H1 (cell line): ENCODE results near the gene SPPL3. TPM values are rescaled to one million over a fixed set of nuclear protein-coding genes. Genes with fewer than 3 reads are reported as not detected.

Source experiments
- CTCF ChIA-PET: fragments of 300-600 bp; sonication (Branson Sonifier 250); formaldehyde crosslinking; loops from one replicate; lab custom pipeline; 2021; ENCODE audit not compliant: partially characterized antibody; lab: Charles Lee
- POLR2A ChIA-PET: fragments of 300-600 bp; sonication (Branson Sonifier 250); formaldehyde crosslinking; loops from one replicate; lab custom pipeline; 2021; ENCODE audit warnings: inconsistent platforms; ENCODE audit not compliant: partially characterized antibody; lab: Charles Lee
- DNase-seq, 2 experiments: peaks; one replicate each; pipeline versions ENCODE4 v3.0.0 to v3.0.0-alpha.2; 2010 to 2022; ENCODE audit warnings: low spot score in 2 of 2, low read depth in 1 of 2, mixed read lengths in 1 of 2
- FAIRE-seq: peaks from 2 replicates; lab custom pipeline; 2011; peaks lifted over from hg19 to GRCh38; lab: Jason Lieb, UNC
- H2AFZ ChIP-seq: 2 replicates; pipeline ENCODE4 v1.8.1; 2012; ENCODE audit warnings: low read length, inconsistent platforms
- H2AK5ac ChIP-seq: 2 replicates; pipeline ENCODE4 v1.6.1; 2013; ENCODE audit warnings: low read depth, low read length
- H2BK120ac ChIP-seq: replicated peaks from 2 replicates; pipeline ENCODE3; 2013; ENCODE audit warnings: low read depth, low read length, inconsistent platforms
- H2BK12ac ChIP-seq: 2 replicates; pipeline ENCODE4 v1.6.1; 2013; ENCODE audit warnings: low read depth, low read length
- H2BK15ac ChIP-seq: 2 replicates; pipeline ENCODE4 v1.6.1; 2013; ENCODE audit warnings: low read length
- H2BK20ac ChIP-seq: 2 replicates; pipeline ENCODE4 v1.6.1; 2013; ENCODE audit warnings: low read length
- H2BK5ac ChIP-seq: 2 replicates; pipeline ENCODE4 v1.6.1; 2013; ENCODE audit warnings: low read depth, low read length
- H3K14ac ChIP-seq: 2 replicates; pipeline ENCODE4 v1.6.1; 2013; ENCODE audit warnings: inconsistent platforms; ENCODE audit not compliant: insufficient read length
- H3K18ac ChIP-seq: 2 replicates; pipeline ENCODE4 v1.6.1; 2013; ENCODE audit warnings: low read length; ENCODE audit errors: extremely low read depth
- H3K23ac ChIP-seq: 2 replicates; pipeline ENCODE4 v1.6.1; 2013; ENCODE audit warnings: inconsistent platforms; ENCODE audit not compliant: insufficient read length
- H3K23me2 ChIP-seq: 2 replicates; pipeline ENCODE4 v1.6.1; 2013; ENCODE audit warnings: low read depth, low read length
- H3K27ac ChIP-seq: 2 replicates; pipeline ENCODE4 v1.6.1; 2011; ENCODE audit warnings: low read depth, low read length, inconsistent platforms
- H3K27me3 ChIP-seq, 4 experiments: replicated peaks in 1 of 4; 1 replicate in 1 of 4; 2 replicates in 3 of 4; pipeline versions ENCODE4 v1.6.1 to v1.8.1; 2011 to 2013; ENCODE audit warnings: low read length in 3 of 4, mild to moderate bottlenecking in 3 of 4, inconsistent platforms in 2 of 4, mixed read lengths in 2 of 4, moderate library complexity in 1 of 4; ENCODE audit not compliant: control insufficient read depth in 3 of 4, insufficient read depth in 3 of 4; ENCODE audit errors: extremely low read depth in 1 of 4
- H3K36me3 ChIP-seq, 4 experiments: 2 replicates each; pipeline versions ENCODE4 v1.6.1 to v1.8.1; 2011 to 2013; ENCODE audit warnings: mild to moderate bottlenecking in 4 of 4, low read length in 3 of 4, moderate library complexity in 2 of 4, control low read depth in 1 of 4, inconsistent platforms in 1 of 4; ENCODE audit not compliant: insufficient read depth in 4 of 4, control insufficient read depth in 2 of 4
- H3K4ac ChIP-seq: replicated peaks from 2 replicates; pipeline ENCODE3; 2013; ENCODE audit warnings: low read length, low read depth, mixed read lengths, inconsistent platforms; ENCODE audit not compliant: insufficient read length
- H3K4me1 ChIP-seq, 4 experiments: replicated peaks in 1 of 4; 1 replicate in 1 of 4; 2 replicates in 3 of 4; pipeline versions ENCODE4 v1.6.1 to v1.8.1; 2011 to 2013; ENCODE audit warnings: low read length in 3 of 4, inconsistent platforms in 2 of 4, mixed read lengths in 1 of 4; ENCODE audit not compliant: insufficient read depth in 4 of 4, control insufficient read depth in 3 of 4
- H3K4me2 ChIP-seq, 2 experiments: 2 replicates each; pipeline versions ENCODE4 v1.6.1 to v1.8.1; 2011 to 2013; ENCODE audit warnings: low read depth in 2 of 2, low read length in 2 of 2, control low read depth in 1 of 2, inconsistent platforms in 1 of 2, mild to moderate bottlenecking in 1 of 2; ENCODE audit not compliant: insufficient read depth in 1 of 2
- H3K4me3 ChIP-seq, 4 experiments: fragments of 200-600, 300-600 bp in 1 of 4; sonication (generic), shearing (Covaris generic), sonication (Bioruptor Twin) in 1 of 4; 2 replicates each; pipeline versions ENCODE4 v1.5.1 to v1.8.1; 2011 to 2016; ENCODE audit warnings: low read length in 4 of 4, low read depth in 3 of 4, control low read depth in 2 of 4, inconsistent platforms in 2 of 4, mild to moderate bottlenecking in 2 of 4, mixed read lengths in 1 of 4, moderate library complexity in 1 of 4; ENCODE audit not compliant: insufficient read depth in 2 of 4; ENCODE audit errors: extremely low read depth in 1 of 4
- H3K56ac ChIP-seq: replicated peaks from 2 replicates; pipeline ENCODE3; 2013; ENCODE audit warnings: low read depth, mild to moderate bottlenecking, mixed read lengths, low read length, inconsistent platforms; ENCODE audit not compliant: insufficient read length
- H3K79me1 ChIP-seq: 2 replicates; pipeline ENCODE4 v1.6.1; 2013; ENCODE audit warnings: low read depth, low read length, control low read depth
- H3K79me2 ChIP-seq, 2 experiments: 2 replicates each; pipeline versions ENCODE4 v1.6.1 to v1.8.1; 2012 to 2013; ENCODE audit warnings: low read length in 2 of 2, mild to moderate bottlenecking in 2 of 2, inconsistent platforms in 1 of 2; ENCODE audit not compliant: insufficient read depth in 2 of 2, control insufficient read depth in 1 of 2
- H3K9ac ChIP-seq, 4 experiments: replicated peaks in 1 of 4; 1 replicate in 1 of 4; 2 replicates in 3 of 4; pipeline versions ENCODE4 v1.6.1 to v1.8.1; 2011 to 2013; ENCODE audit warnings: low read depth in 3 of 4, low read length in 3 of 4, control low read depth in 2 of 4, mild to moderate bottlenecking in 2 of 4, moderate library complexity in 2 of 4, inconsistent platforms in 1 of 4; ENCODE audit errors: extremely low read depth in 1 of 4
- H3K9me3 ChIP-seq, 2 experiments: 2 replicates each; pipeline versions ENCODE4 v1.6.1 to v1.8.1; 2012 to 2013; ENCODE audit warnings: mild to moderate bottlenecking in 2 of 2, moderate library complexity in 2 of 2, control low read depth in 1 of 2, inconsistent platforms in 1 of 2, low read depth in 1 of 2, low read length in 1 of 2, mixed read lengths in 1 of 2; ENCODE audit not compliant: insufficient read depth in 2 of 2
- H4K20me1 ChIP-seq, 2 experiments: replicated peaks in 1 of 2; 2 replicates each; pipeline versions ENCODE3 to v1.8.1; 2011 to 2013; ENCODE audit warnings: inconsistent platforms in 2 of 2, low read length in 2 of 2, mild to moderate bottlenecking in 1 of 2; ENCODE audit not compliant: insufficient read depth in 2 of 2, control insufficient read depth in 1 of 2
- H4K5ac ChIP-seq: 2 replicates; pipeline ENCODE4 v1.6.1; 2013; ENCODE audit warnings: low read length, low read depth, mixed read lengths, inconsistent platforms; ENCODE audit not compliant: insufficient read length
- H4K8ac ChIP-seq: 2 replicates; pipeline ENCODE4 v1.8.0; 2013; ENCODE audit warnings: mild to moderate bottlenecking, moderate library complexity, low read length, inconsistent platforms; ENCODE audit not compliant: insufficient read depth; ENCODE audit errors: extremely low read depth
- H4K91ac ChIP-seq: replicated peaks from 2 replicates; pipeline ENCODE3; 2013; ENCODE audit warnings: low read length, mixed read lengths, inconsistent platforms; ENCODE audit not compliant: insufficient read length
- KDM4A ChIP-seq: IDR thresholded peaks from one replicate; pipeline ENCODE4 v1.7.1; 2012; ENCODE audit warnings: low read depth, mild to moderate bottlenecking, moderate library complexity, low read length, inconsistent platforms; ENCODE audit not compliant: severe bottlenecking
- WGBS, 2 experiments: shearing (Covaris generic) in 1 of 2; methylation state at CpG; one replicate each; pipeline versions ENCODE4 v1.1.6 to v1.1.7; 2013 to 2015; ENCODE audit warnings: low lambda C conversion rate in 2 of 2, mixed read lengths in 2 of 2, inconsistent platforms in 1 of 2, low coverage in 1 of 2, missing lambda C conversion rate in 1 of 2; ENCODE audit not compliant: insufficient replicate concordance in 2 of 2, insufficient coverage in 1 of 2, insufficient read length in 1 of 2; ENCODE audit errors: extremely low coverage in 1 of 2, missing lambda C conversion rate in 1 of 2; 5-methylcytosine and 5-hydroxymethylcytosine counted together
- polyA plus RNA-seq, 7 experiments: library from polyadenylated mRNA; depleted of rRNA in 3 of 7; stranded (reverse) in 5 of 7; unstranded in 2 of 7; fragments of >200 nt in 5 of 7; fragments of 200-250 nt in 2 of 7; gene quantifications; 1 replicate in 5 of 7; 2 replicates in 1 of 7; 4 replicates in 1 of 7; pipeline versions ENCODE4 v1.2.1 to v1.2.3, GENCODE V29; 2011 to 2013; ENCODE audit warnings: missing spikeins in 2 of 7, mixed read lengths in 2 of 7
- total RNA-seq: library from RNA; stranded (reverse); fragmentation: NEBNext Ultra II Directional; extraction: Animal tissue kit (Norgen Biotek cat#: 25700); gene quantifications from 2 replicates; pipeline ENCODE4 v1.2.1, GENCODE V29; 2021

SPPL3 gene
- total and polyA plus RNA-seq, 2 of the 8 experiments (the other 6 are each of a cell fraction or from before 2014, with no cell fraction given), result 27.3 to 48.4 TPM

GRCh38 chr12:120845696-120846095, 58.5 kb downstream of the SPPL3 start:
- DNase-seq (no peak), FAIRE-seq (no peak)
- H3K23ac ChIP-seq, result no peak overlapping the region
- no peak overlapping the region for H4K5ac ChIP-seq
- CTCF ChIA-PET, result interaction anchor here (0.9 to 2.7 kb wide), 4 partner anchors 9 to 132 kb away, joined by 3 to 8 read pairs (median 3); partner anchors contain the start of gene HNF1A
- H2BK5ac ChIP-seq, result no peak overlapping the region
- H3K18ac ChIP-seq, result no peak overlapping the region
- H3K9me3 ChIP-seq, result no peaks in the 10 kb centered on the region
- WGBS, 2 experiments, result 98% methylated on average over 7 of the region's 7 CpGs; no CpG with 5 or more reads in 1 of the 2 experiments
- H3K56ac ChIP-seq, result no peak overlapping the region
- H3K14ac ChIP-seq, result no peak overlapping the region
- H4K8ac ChIP-seq, result no peak overlapping the region
- no peaks in the 10 kb centered on the region for H3K27me3 ChIP-seq
- H3K4me1 ChIP-seq, result no peaks in the 10 kb centered on the region; a peak in 1 of 7 replicates
- no peak overlapping the region for H2BK120ac ChIP-seq
- H2BK20ac ChIP-seq, result no peak overlapping the region
- H2BK12ac ChIP-seq, result no peak overlapping the region
- H3K36me3 ChIP-seq, result no peaks in the 10 kb centered on the region
- POLR2A ChIA-PET, result interaction anchor here (0.5 to 1.5 kb wide), 3 partner anchors 18 to 57 kb away, joined by 3 to 4 read pairs (median 3); no protein-coding TSS in a partner anchor
- no peak overlapping the region for H2AK5ac ChIP-seq
- H2AFZ ChIP-seq, result no peak overlapping the region
- no peak for TF ChIP-seq KDM4A
- peaks cover 6% of the 10 kb centered on the region; the same call in 1 of the 2 replicates for H3K79me1 ChIP-seq
- H3K4me3 ChIP-seq, result no peak overlapping the region
- H3K79me2 ChIP-seq, result peaks cover 0 to 19% of the 10 kb centered on the region in 2 experiments; a peak in 2 of 4 replicates
- H3K23me2 ChIP-seq, result no peaks in the 10 kb centered on the region
- no peak overlapping the region for H2BK15ac ChIP-seq
- H4K91ac ChIP-seq, result no peak overlapping the region
- H3K9ac ChIP-seq, result no peak overlapping the region
- H4K20me1 ChIP-seq, result peaks cover 0 to 7% of the 10 kb centered on the region in 2 experiments
- no peak overlapping the region for H3K4ac ChIP-seq
- H3K4me2 ChIP-seq, result no peak overlapping the region
- H3K27ac ChIP-seq, result no peak overlapping the region
